Progenitor cell of endocrine pancreas (in vitro differentiated cells): ENCODE results near the gene TTLL6. TPM values are rescaled to one million over a fixed set of nuclear protein-coding genes. Genes with fewer than 3 reads are reported as not detected.

Experiments used
- DNase-seq: peaks from one replicate; pipeline ENCODE4 v3.0.0; 2021; ENCODE audit warnings: low spot score; ENCODE audit not compliant: unreplicated experiment
- H3K27ac Mint-ChIP-seq: 2 replicates; pipeline ENCODE4 v1.8.0; 2021; ENCODE audit warnings: mild to moderate bottlenecking, moderate library complexity, mixed read lengths
- H3K27me3 Mint-ChIP-seq: 2 replicates; pipeline ENCODE4 v1.8.0; 2021; ENCODE audit warnings: mixed read lengths
- H3K36me3 Mint-ChIP-seq: 2 replicates; pipeline ENCODE4 v1.8.0; 2022; ENCODE audit warnings: mixed read lengths; ENCODE audit not compliant: insufficient read depth
- H3K4me1 Mint-ChIP-seq: 2 replicates; pipeline ENCODE4 v1.8.0; 2021; ENCODE audit warnings: low read depth, mixed read lengths
- H3K4me3 Mint-ChIP-seq: 2 replicates; pipeline ENCODE4 v1.8.0; 2021; ENCODE audit warnings: low read depth, mild to moderate bottlenecking, moderate library complexity, mixed read lengths
- H3K9me3 Mint-ChIP-seq: 2 replicates; pipeline ENCODE4 v1.8.0; 2021; ENCODE audit warnings: low read depth, mixed read lengths
- CTCF ChIP-seq: fragments of 200-600 bp; sonication (generic); IDR thresholded peaks from one replicate; pipeline ENCODE4 v1.5.0; 2021; ENCODE audit warnings: antibody characterized with exemption, mild to moderate bottlenecking; ENCODE audit not compliant: unreplicated experiment
- total RNA-seq: library from RNA; stranded (reverse); gene quantifications from 2 replicates; pipeline ENCODE4 v1.2.1, GENCODE V29; 2021

The TTLL6 gene
- total RNA-seq, 1 donor from 2014 or later: 4.0 TPM

DNA sequence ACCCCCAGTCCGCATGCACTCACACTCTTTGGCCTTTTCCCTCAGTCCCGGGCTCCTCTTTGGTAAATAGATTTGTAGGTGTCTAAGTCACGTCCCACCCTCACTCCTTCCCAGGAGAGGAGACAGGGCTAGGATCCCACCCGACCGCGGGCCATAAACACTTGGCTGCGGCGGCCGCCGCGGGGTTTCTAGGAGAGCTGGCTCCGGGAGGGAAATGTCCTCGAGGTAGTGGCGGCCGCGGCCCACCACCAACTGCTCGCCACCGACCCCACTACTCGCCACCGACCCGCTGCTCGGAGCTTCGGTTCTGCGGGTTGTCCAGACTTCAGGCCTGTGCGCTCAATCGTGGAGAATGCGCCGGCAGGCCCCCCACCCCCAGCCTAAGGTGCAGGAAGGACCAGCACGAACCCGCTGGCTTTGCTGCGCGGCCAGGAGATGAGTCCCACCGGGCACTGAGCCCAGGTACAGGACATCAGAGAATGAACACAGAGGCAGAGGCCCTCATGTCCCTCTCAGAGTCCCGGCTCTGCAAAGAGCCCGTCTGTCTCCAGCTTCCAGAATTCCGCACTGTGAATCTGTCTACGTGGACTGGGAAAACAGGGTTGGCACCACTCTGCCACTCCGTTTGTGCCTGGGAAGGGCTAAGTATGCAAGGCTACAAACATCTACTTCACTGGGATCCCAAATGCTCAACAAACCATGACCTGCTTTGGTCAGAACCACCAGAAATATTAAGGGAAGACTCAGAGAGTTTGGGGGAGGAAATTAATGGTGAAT is 91.6 kb downstream of the TTLL6 start:
- no peak for TF ChIP-seq CTCF
- DNase-seq: no peak
- H3K27me3 Mint-ChIP-seq: peaks cover 99% of the 10 kb centered on the region
- peaks cover 3% of the 10 kb centered on the region for H3K4me1 Mint-ChIP-seq
- no peak overlapping the region for H3K27ac Mint-ChIP-seq
- no peak overlapping the region for H3K4me3 Mint-ChIP-seq
- H3K9me3 Mint-ChIP-seq: no peaks in the 10 kb centered on the region
- no peaks in the 10 kb centered on the region for H3K36me3 Mint-ChIP-seq

DNA sequence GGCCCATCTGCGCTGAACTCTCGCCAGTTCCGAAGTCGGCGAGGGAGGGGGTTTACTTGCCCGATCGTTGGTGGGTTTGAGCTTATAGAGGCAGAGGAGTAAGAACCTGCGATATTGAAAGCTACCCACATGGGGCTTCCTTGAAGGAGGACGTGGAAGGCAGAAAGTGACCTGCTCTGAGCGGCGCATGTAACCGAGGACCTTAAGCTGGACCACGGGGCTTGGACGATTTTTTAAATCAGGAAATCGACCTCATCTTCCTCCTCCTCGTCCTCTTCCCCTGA is 92.1 kb downstream of the TTLL6 start:
- Mint-ChIP-seq H3K4me3 (no peak overlapping the region), H3K27me3 (peaks cover 99% of the 10 kb centered on the region), H3K4me1 (peaks cover 3% of the 10 kb centered on the region), H3K27ac (no peak overlapping the region), H3K36me3 (no peaks in the 10 kb centered on the region), H3K9me3 (no peaks in the 10 kb centered on the region)
- TF ChIP-seq CTCF: no peak
- DNase-seq: no peak

GRCh38 chr17:48724251-48725003 is 92.6 kb downstream of the TTLL6 start:
- peak overlapping the region; percentile 31 for H3K4me3 Mint-ChIP-seq
- H3K36me3 Mint-ChIP-seq: no peaks in the 10 kb centered on the region
- H3K27ac Mint-ChIP-seq: no peak overlapping the region
- DNase-seq: peak; percentile 77
- peaks cover 99% of the 10 kb centered on the region for H3K27me3 Mint-ChIP-seq
- peak; percentile 90 for TF ChIP-seq CTCF
- peaks cover 3% of the 10 kb centered on the region for H3K4me1 Mint-ChIP-seq
- no peaks in the 10 kb centered on the region for H3K9me3 Mint-ChIP-seq

DNA sequence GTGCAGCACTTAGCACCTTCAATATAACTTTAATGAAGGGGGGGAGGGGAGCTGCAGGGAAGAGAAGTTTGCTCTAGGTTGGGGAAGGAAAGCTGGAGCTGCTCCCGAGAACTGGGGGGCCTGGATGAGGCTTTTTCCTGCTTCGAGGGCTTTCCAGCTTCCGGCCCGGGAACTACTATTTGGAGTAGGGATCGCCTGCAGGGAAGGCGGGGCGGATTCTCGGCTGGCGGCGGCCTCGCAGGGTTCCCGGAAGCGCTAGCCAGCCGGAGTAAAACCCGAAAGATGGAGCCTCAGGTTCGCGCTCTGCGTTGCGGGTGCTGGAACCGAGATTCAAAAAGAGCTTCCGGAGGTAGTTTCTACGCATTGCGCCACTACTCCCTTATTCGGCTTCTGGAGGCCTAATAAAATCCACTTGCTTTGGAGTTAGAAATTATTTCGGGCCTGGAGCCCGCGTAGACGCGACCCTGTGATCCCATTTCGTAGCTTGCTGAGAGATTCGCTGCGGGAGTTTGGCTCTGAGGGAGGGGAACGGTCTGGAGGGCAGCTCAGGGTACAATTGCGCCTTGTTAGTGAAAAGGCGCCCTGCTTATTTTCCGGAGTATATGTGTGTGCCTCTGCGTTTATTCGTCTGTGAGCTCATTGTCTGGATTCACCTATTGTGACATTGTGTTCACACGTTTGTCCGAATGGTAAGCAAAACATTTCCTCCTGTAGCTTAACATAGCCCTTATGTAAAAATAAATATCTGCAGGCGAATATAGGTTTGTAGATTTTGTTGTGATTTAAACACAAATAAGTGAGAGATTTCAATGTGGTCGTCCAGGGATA is 93.4 kb downstream of the TTLL6 start:
- H3K4me1 Mint-ChIP-seq: peaks cover 4% of the 10 kb centered on the region
- H3K9me3 Mint-ChIP-seq: no peaks in the 10 kb centered on the region
- H3K36me3 Mint-ChIP-seq: no peaks in the 10 kb centered on the region
- H3K27me3 Mint-ChIP-seq: peaks cover 100% of the 10 kb centered on the region
- H3K4me3 Mint-ChIP-seq: no peak overlapping the region
- H3K27ac Mint-ChIP-seq: no peak overlapping the region
- no peak for DNase-seq
- no peak for TF ChIP-seq CTCF

- peaks cover 100% of the 10 kb centered on the region for H3K27me3 Mint-ChIP-seq
- no peaks in the 10 kb centered on the region for H3K9me3 Mint-ChIP-seq
- peaks cover 4% of the 10 kb centered on the region for H3K4me1 Mint-ChIP-seq
- H3K27ac Mint-ChIP-seq: no peak within 1 kb of the TSS
- H3K4me3 Mint-ChIP-seq: no peak within 1 kb of the TSS
- no peak for DNase-seq
- TF ChIP-seq CTCF: no peak
- no peaks in the 10 kb centered on the region for H3K36me3 Mint-ChIP-seq
Measured at GRCh38 chr17:48722915-48723422, 94.1 kb downstream of the TTLL6 start, which contains the start of gene PRAC2. Gene PRAC2, plus strand, starts transcription at chr17:48723185. Its CDS starts 1,226 bp downstream, at chr17:48724411.
